GM23338 (cell line): ENCODE measurements around the gene SPINK14. TPM values are rescaled to one million over a fixed set of nuclear protein-coding genes. Genes with fewer than 3 reads are reported as not detected.

ENCODE experiments used
- ATAC-seq: fragments of 200-7000 bp; cut with Tn5 transposase; 3 replicates; pipeline ENCODE4 v1.9.1; 2020
- DNase-seq: peaks from one replicate; pipeline ENCODE4 v3.0.0-alpha.2; 2015; ENCODE audit warnings: low spot score
- H2AFZ ChIP-seq: fragments of 200-600 bp; sonication (generic); 2 replicates; pipeline ENCODE4 v1.8.0; 2016; ENCODE audit warnings: antibody characterized with exemption, mild to moderate bottlenecking, moderate library complexity
- H3F3A ChIP-seq: fragments of 200-600 bp; sonication (generic); replicated peaks from 2 replicates; pipeline ENCODE4 v1.8.0; 2017; ENCODE audit warnings: antibody characterized with exemption, mixed run types, low read depth
- H3K27ac ChIP-seq: fragments of 200-600 bp; sonication (generic); 2 replicates; pipeline ENCODE4 v1.6.1; 2016; ENCODE audit warnings: low read depth
- H3K27me3 ChIP-seq: fragments of 200-600 bp; sonication (generic); 2 replicates; pipeline ENCODE4 v1.8.0; 2016; ENCODE audit warnings: mild to moderate bottlenecking, mixed run types, moderate library complexity; ENCODE audit not compliant: insufficient read depth
- H3K36me3 ChIP-seq: fragments of 200-600 bp; sonication (generic); 2 replicates; pipeline ENCODE4 v1.8.0; 2016; ENCODE audit warnings: mild to moderate bottlenecking; ENCODE audit not compliant: insufficient read depth
- H3K4me1 ChIP-seq: fragments of 200-600 bp; sonication (generic); 2 replicates; pipeline ENCODE4 v1.8.0; 2016; ENCODE audit warnings: mild to moderate bottlenecking, moderate library complexity; ENCODE audit not compliant: insufficient read depth
- H3K4me2 ChIP-seq: fragments of 200-600 bp; sonication (generic); 2 replicates; pipeline ENCODE4 v1.7.1; 2017; ENCODE audit warnings: mixed run types
- H3K4me3 ChIP-seq: fragments of 200-600 bp; sonication (generic); 2 replicates; pipeline ENCODE4 v1.6.1; 2016; ENCODE audit warnings: mixed run types
- H3K79me2 ChIP-seq: fragments of 200-600 bp; sonication (generic); replicated peaks from 2 replicates; pipeline ENCODE4 v1.8.0; 2017; ENCODE audit warnings: mild to moderate bottlenecking; ENCODE audit not compliant: insufficient read depth
- H3K9me2 ChIP-seq: fragments of 200-600 bp; sonication (generic); 2 replicates; pipeline ENCODE4 v1.8.0; 2017; ENCODE audit not compliant: insufficient read depth
- H4K20me1 ChIP-seq: fragments of 200-600 bp; sonication (generic); replicated peaks from 2 replicates; pipeline ENCODE4 v1.8.0; 2017; ENCODE audit warnings: mild to moderate bottlenecking; ENCODE audit not compliant: insufficient read depth
- H3K27ac Mint-ChIP-seq: 2 replicates; pipeline ENCODE4 v1.8.0; 2020; ENCODE audit warnings: inconsistent platforms, mild to moderate bottlenecking, moderate library complexity, mixed read lengths
- H3K27me3 Mint-ChIP-seq: 3 replicates; pipeline ENCODE4 v1.8.0; 2022; ENCODE audit warnings: low read depth, mild to moderate bottlenecking, moderate library complexity, mixed read lengths, inconsistent platforms; ENCODE audit not compliant: insufficient read depth, poor library complexity
- H3K36me3 Mint-ChIP-seq: 3 replicates; pipeline ENCODE4 v1.8.0; 2021; ENCODE audit warnings: low read depth, mild to moderate bottlenecking, inconsistent platforms, moderate library complexity, mixed read lengths
- H3K4me1 Mint-ChIP-seq: 3 replicates; pipeline ENCODE4 v1.8.0; 2020; ENCODE audit warnings: mild to moderate bottlenecking, inconsistent platforms, mixed read lengths
- H3K4me3 Mint-ChIP-seq: 3 replicates; pipeline ENCODE4 v1.8.0; 2021; ENCODE audit warnings: moderate library complexity, mild to moderate bottlenecking, inconsistent platforms, mixed read lengths
- H3K9me3 Mint-ChIP-seq: 3 replicates; pipeline ENCODE4 v1.8.0; 2020; ENCODE audit warnings: moderate library complexity, mild to moderate bottlenecking, inconsistent platforms, mixed read lengths
- CREB1 ChIP-seq: fragments of 250-450 bp; sonication (Bioruptor Pico); IDR thresholded peaks from 2 replicates; pipeline ENCODE4 v1.5.0; 2020; ENCODE audit warnings: low read depth, mild to moderate bottlenecking, moderate library complexity
- EZH2 ChIP-seq: fragments of 200-600 bp; sonication (generic); IDR thresholded peaks from one replicate; pipeline ENCODE4 v1.8.0; 2017; ENCODE audit warnings: antibody characterized with exemption, mild to moderate bottlenecking, low read depth; ENCODE audit not compliant: unreplicated experiment
- NANOG ChIP-seq: IDR thresholded peaks from 2 replicates; pipeline ENCODE4 v1.6.1; 2016; ENCODE audit warnings: antibody characterized with exemption, borderline replicate concordance
- POLR2AphosphoS5 ChIP-seq: IDR thresholded peaks from 2 replicates; pipeline ENCODE4 v1.6.1; 2016; ENCODE audit warnings: antibody characterized with exemption, low read depth
- ZNF114 ChIP-seq: fragments of 250-450 bp; sonication (Bioruptor Pico); IDR thresholded peaks from 2 replicates; pipeline ENCODE4 v1.5.0; 2020; ENCODE audit warnings: mild to moderate bottlenecking, moderate library complexity
- polyA plus RNA-seq: library from polyadenylated mRNA; unstranded; fragments of >200 nt; fragmentation: Nextera tagmentation; extraction: Ambion mirVana; gene quantifications from 2 replicates; pipeline ENCODE4 v1.2.1, GENCODE V29; 2016
- small RNA-seq: library from RNA; depleted of rRNA; stranded (forward); fragments of <200 nt; gene quantifications from one replicate; pipeline ENCODE3, GENCODE V24; 2014; ENCODE audit warnings: low replicate concordance
- total RNA-seq: library from RNA; depleted of rRNA; stranded (reverse); fragments of >200 nt; shearing (Covaris generic); gene quantifications from 2 replicates; pipeline ENCODE4 v1.2.3, GENCODE V29; 2014; rRNA removed
- TF ChIP-seq, protein P1 (sequence below): fragments of 250-450 bp; sonication (Bioruptor Pico); IDR thresholded peaks from 2 replicates; pipeline ENCODE4 v1.5.0; 2020; ENCODE audit warnings: mild to moderate bottlenecking, moderate library complexity

Gene SPINK14
- total and polyA plus RNA-seq, 2 experiments from 2014 or later: not detected

GRCh38 chr5:148224117-148224742 is 55.9 kb downstream of the SPINK14 start:
- Mint-ChIP-seq H3K27ac (no peak overlapping the region), H3K27me3 (no peaks in the 10 kb centered on the region), H3K4me3 (no peak overlapping the region), H3K4me1 (peaks cover 3% of the 10 kb centered on the region; the same call in 1 of the 3 replicates), H3K9me3 (no peaks in the 10 kb centered on the region), H3K36me3 (no peaks in the 10 kb centered on the region)
- no peaks in the 10 kb centered on the region for H3K79me2 ChIP-seq
- no peaks in the 10 kb centered on the region for H4K20me1 ChIP-seq
- no peaks in the 10 kb centered on the region for H3K9me2 ChIP-seq
- H3F3A ChIP-seq: no peaks in the 10 kb centered on the region
- ATAC-seq: no peak
- H3K27ac ChIP-seq: no peak overlapping the region
- no peaks in the 10 kb centered on the region for H3K36me3 ChIP-seq
- H3K4me3 ChIP-seq: no peak overlapping the region
- H3K4me2 ChIP-seq: no peak overlapping the region
- H3K4me1 ChIP-seq: no peaks in the 10 kb centered on the region
- H3K27me3 ChIP-seq: no peaks in the 10 kb centered on the region
- no peak for DNase-seq
- H2AFZ ChIP-seq: no peak overlapping the region
- TF ChIP-seq, protein P1, sequence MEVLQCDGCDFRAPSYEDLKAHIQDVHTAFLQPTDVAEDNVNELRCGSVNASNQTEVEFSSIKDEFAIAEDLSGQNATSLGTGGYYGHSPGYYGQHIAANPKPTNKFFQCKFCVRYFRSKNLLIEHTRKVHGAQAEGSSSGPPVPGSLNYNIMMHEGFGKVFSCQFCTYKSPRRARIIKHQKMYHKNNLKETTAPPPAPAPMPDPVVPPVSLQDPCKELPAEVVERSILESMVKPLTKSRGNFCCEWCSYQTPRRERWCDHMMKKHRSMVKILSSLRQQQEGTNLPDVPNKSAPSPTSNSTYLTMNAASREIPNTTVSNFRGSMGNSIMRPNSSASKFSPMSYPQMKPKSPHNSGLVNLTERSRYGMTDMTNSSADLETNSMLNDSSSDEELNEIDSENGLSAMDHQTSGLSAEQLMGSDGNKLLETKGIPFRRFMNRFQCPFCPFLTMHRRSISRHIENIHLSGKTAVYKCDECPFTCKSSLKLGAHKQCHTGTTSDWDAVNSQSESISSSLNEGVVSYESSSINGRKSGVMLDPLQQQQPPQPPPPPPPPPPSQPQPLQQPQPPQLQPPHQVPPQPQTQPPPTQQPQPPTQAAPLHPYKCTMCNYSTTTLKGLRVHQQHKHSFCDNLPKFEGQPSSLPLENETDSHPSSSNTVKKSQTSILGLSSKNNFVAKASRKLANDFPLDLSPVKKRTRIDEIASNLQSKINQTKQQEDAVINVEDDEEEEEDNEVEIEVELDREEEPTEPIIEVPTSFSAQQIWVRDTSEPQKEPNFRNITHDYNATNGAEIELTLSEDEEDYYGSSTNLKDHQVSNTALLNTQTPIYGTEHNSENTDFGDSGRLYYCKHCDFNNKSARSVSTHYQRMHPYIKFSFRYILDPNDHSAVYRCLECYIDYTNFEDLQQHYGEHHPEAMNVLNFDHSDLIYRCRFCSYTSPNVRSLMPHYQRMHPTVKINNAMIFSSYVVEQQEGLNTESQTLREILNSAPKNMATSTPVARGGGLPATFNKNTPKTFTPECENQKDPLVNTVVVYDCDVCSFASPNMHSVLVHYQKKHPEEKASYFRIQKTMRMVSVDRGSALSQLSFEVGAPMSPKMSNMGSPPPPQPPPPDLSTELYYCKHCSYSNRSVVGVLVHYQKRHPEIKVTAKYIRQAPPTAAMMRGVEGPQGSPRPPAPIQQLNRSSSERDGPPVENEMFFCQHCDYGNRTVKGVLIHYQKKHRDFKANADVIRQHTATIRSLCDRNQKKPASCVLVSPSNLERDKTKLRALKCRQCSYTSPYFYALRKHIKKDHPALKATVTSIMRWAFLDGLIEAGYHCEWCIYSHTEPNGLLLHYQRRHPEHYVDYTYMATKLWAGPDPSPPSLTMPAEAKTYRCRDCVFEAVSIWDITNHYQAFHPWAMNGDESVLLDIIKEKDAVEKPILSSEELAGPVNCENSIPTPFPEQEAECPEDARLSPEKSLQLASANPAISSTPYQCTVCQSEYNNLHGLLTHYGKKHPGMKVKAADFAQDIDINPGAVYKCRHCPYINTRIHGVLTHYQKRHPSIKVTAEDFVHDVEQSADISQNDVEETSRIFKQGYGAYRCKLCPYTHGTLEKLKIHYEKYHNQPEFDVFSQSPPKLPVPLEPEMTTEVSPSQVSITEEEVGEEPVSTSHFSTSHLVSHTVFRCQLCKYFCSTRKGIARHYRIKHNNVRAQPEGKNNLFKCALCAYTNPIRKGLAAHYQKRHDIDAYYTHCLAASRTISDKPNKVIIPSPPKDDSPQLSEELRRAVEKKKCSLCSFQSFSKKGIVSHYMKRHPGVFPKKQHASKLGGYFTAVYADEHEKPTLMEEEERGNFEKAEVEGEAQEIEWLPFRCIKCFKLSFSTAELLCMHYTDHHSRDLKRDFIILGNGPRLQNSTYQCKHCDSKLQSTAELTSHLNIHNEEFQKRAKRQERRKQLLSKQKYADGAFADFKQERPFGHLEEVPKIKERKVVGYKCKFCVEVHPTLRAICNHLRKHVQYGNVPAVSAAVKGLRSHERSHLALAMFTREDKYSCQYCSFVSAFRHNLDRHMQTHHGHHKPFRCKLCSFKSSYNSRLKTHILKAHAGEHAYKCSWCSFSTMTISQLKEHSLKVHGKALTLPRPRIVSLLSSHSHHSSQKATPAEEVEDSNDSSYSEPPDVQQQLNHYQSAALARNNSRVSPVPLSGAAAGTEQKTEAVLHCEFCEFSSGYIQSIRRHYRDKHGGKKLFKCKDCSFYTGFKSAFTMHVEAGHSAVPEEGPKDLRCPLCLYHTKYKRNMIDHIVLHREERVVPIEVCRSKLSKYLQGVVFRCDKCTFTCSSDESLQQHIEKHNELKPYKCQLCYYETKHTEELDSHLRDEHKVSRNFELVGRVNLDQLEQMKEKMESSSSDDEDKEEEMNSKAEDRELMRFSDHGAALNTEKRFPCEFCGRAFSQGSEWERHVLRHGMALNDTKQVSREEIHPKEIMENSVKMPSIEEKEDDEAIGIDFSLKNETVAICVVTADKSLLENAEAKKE (CRISPR knock-in tag): no peak
- TF ChIP-seq POLR2AphosphoS5: no peak
- TF ChIP-seq EZH2: no peak
- TF ChIP-seq CREB1 (CRISPR knock-in tag): no peak
- no peak for TF ChIP-seq ZNF114
- no peak for TF ChIP-seq NANOG

Small RNA genes within 50 kb of the gene (small RNA-seq; reads per million reads assigned to genes)
- not detected for gene HMGN1P16

Other genes with a start within 250 kb of the SPINK14 start
- gene SPINK5, start 104.6 kb upstream of the SPINK14 start, total RNA-seq: 1.5 and 4.5 TPM in 2 replicates
- gene SPINK5, start 104.6 kb upstream of the SPINK14 start, polyA plus RNA-seq: 6.9 and 8.8 TPM in 2 replicates
- not detected in 2 replicates for gene SPINK6, start 34.5 kb downstream of the SPINK14 start, total RNA-seq
- gene SPINK6, start 34.5 kb downstream of the SPINK14 start, polyA plus RNA-seq: 0.53 TPM in 1 of 2 replicates, not detected in the other
- gene MARCOL, start 70.0 kb downstream of the SPINK14 start, total RNA-seq: not detected in 2 replicates
- not detected in 2 replicates for gene MARCOL, start 70.0 kb downstream of the SPINK14 start, polyA plus RNA-seq
- gene SPINK13, start 100.2 kb downstream of the SPINK14 start, total RNA-seq: not detected in 2 replicates
- 0.49 TPM in 1 of 2 replicates, not detected in the other for gene SPINK13, start 100.2 kb downstream of the SPINK14 start, polyA plus RNA-seq
- gene SPINK7, start 143.9 kb downstream of the SPINK14 start, total RNA-seq: not detected in 2 replicates
- gene SPINK7, start 143.9 kb downstream of the SPINK14 start, polyA plus RNA-seq: not detected in 2 replicates
- not detected in 2 replicates for gene SPINK9, start 167.0 kb downstream of the SPINK14 start, total RNA-seq
- not detected in 2 replicates for gene SPINK9, start 167.0 kb downstream of the SPINK14 start, polyA plus RNA-seq
- 45.6 and 63.9 TPM in 2 replicates for gene FBXO38, start 215.4 kb downstream of the SPINK14 start, total RNA-seq
- gene FBXO38, start 215.4 kb downstream of the SPINK14 start, polyA plus RNA-seq: 12.0 and 13.3 TPM in 2 replicates